Measurements from ENCODE around the gene PROX1. TPM values are rescaled to one million over a fixed set of nuclear protein-coding genes. Genes with fewer than 3 reads are reported as not detected.

Gene PROX1
- total and polyA plus RNA-seq, 2 of the 4 experiments (the other 2 are of a cell fraction) = under 0.01 to 0.02 TPM

- Histone ChIP-seq H3K4ac (ENCODE audit: low read depth, low read length) (no peak overlapping the region), H3K9ac (ENCODE audit: low read depth, low read length) (no peak overlapping the region), H3K14ac (replicated peaks; ENCODE audit: low read depth, low read length) (no peak overlapping the region), H3K4me3 (ENCODE audit: insufficient read depth, low read depth, low read length) (no peak overlapping the region), H2BK15ac (ENCODE audit: low read depth, low read length) (no peak overlapping the region), H4K8ac (ENCODE audit: low read depth in 2 of 2, low read length in 2 of 2) (no peak overlapping the region), H3K9me3 (ENCODE audit: control insufficient read depth, insufficient read depth, low read length) (no peaks in the 10 kb centered on the region), H3K79me1 (ENCODE audit: low read depth in 1 of 2, low read length in 2 of 2) (no peaks in the 10 kb centered on the region), H2AFZ (replicated peaks; ENCODE audit: low read length, poor library complexity) (no peak overlapping the region), H2BK5ac (ENCODE audit: low read depth, low read length, poor library complexity, severe bottlenecking) (no peak overlapping the region), H4K5ac (ENCODE audit: low read depth, low read length) (no peak overlapping the region), H3K56ac (ENCODE audit: extremely low read depth, insufficient read depth, low read length) (no peak overlapping the region), H3K23ac (ENCODE audit: low read depth, low read length) (no peak overlapping the region), H3K36me3 (ENCODE audit: control insufficient read depth, insufficient read depth, low read length) (no peaks in the 10 kb centered on the region), H3K4me2 (ENCODE audit: low read depth, low read length) (no peak overlapping the region), H2AK9ac (replicated peaks; ENCODE audit: low read depth, low read length, poor library complexity) (no peak overlapping the region), H2AK5ac (ENCODE audit: low read depth, low read length) (no peak overlapping the region), H3K27ac (ENCODE audit: insufficient read depth, low read length) (no peak overlapping the region), H3K4me1 (ENCODE audit: control insufficient read depth, insufficient read depth, low read length) (no peaks in the 10 kb centered on the region), H2BK120ac (ENCODE audit: low read depth, low read length) (no peak overlapping the region), H2BK20ac (ENCODE audit: low read depth, low read length) (no peak overlapping the region), H4K20me1 (ENCODE audit: insufficient read depth, low read length) (no peaks in the 10 kb centered on the region), H3K27me3 (ENCODE audit: control insufficient read depth, insufficient read depth, low read length) (peaks cover 4% of the 10 kb centered on the region), H3K9me1 (ENCODE audit: insufficient read depth, low read length) (no peaks in the 10 kb centered on the region), H4K91ac (ENCODE audit: insufficient read depth, low read depth, low read length) (no peak overlapping the region), H3K18ac (ENCODE audit: low read depth, low read length) (no peak overlapping the region)
- no CpG with 5 or more reads among the region's 5 CpGs for WGBS, 2 experiments (ENCODE audit: extremely low coverage in 2 of 2, insufficient read length in 1 of 2)
- ChIA-PET CTCF (no interaction called here), POLR2A (ENCODE audit: unreplicated experiment) (no interaction called here)
- DNase-seq (no peak), ATAC-seq (ENCODE audit: low read depth) (no peak)
- TF ChIP-seq CHD1 (IDR thresholded peaks at IDR 0.05; ENCODE audit: low read depth, low read length) = no peak
- no peak for TF ChIP-seq MAFK (IDR thresholded peaks at IDR 0.05; ENCODE audit: low read depth, low read length)
- TF ChIP-seq MAZ (IDR thresholded peaks at IDR 0.05; ENCODE audit: borderline replicate concordance, low read depth, low read length) = no peak
- no peak for TF ChIP-seq RCOR1 (IDR thresholded peaks at IDR 0.05; ENCODE audit: insufficient replicate concordance, low read length)
- no peak for TF ChIP-seq USF2 (IDR thresholded peaks at IDR 0.05; ENCODE audit: low read depth, low read length)
- no peak for TF ChIP-seq MXI1 (IDR thresholded peaks at IDR 0.05; ENCODE audit: borderline replicate concordance, low read depth, low read length)
- TF ChIP-seq FOS (IDR thresholded peaks at IDR 0.05; ENCODE audit: low read depth, low read length) = no peak
- TF ChIP-seq RFX5 (IDR thresholded peaks at IDR 0.05; ENCODE audit: low read depth, low read length) = no peak
- TF ChIP-seq BHLHE40 (IDR thresholded peaks at IDR 0.05; ENCODE audit: low read depth, low read length) = no peak
- no peak for TF ChIP-seq CTCF (conservative IDR thresholded peaks at IDR 0.05; ENCODE audit: low read depth, low read length)
- no peak for TF ChIP-seq NFE2L2 (IDR thresholded peaks at IDR 0.05; ENCODE audit: low read depth, low read length)
- TF ChIP-seq SMC3 (IDR thresholded peaks at IDR 0.05; ENCODE audit: low read depth, low read length) = no peak
- no peak for TF ChIP-seq ELK1 (IDR thresholded peaks at IDR 0.05; ENCODE audit: borderline replicate concordance, low read depth, low read length)
- TF ChIP-seq CEBPB (IDR thresholded peaks at IDR 0.05; ENCODE audit: low read depth, low read length) = no peak
- TF ChIP-seq RAD21 (IDR thresholded peaks at IDR 0.05; ENCODE audit: low read length) = no peak
- TF ChIP-seq POLR2A (IDR thresholded peaks at IDR 0.05; ENCODE audit: low read depth, low read length) = no peak
- intact Hi-C loops (cut with micrococcal nuclease) (no loop called here), dilution Hi-C loops (cut with HindIII; ENCODE audit: low sequenced_read_pairs, unreplicated experiment) (no loop called here), in situ Hi-C loops (cut with MboI; ENCODE audit: low sequenced_read_pairs) (no loop called here)
- no TSS peak for BruUV-seq (replicated peaks)
Measured at GRCh38 chr1:214075305-214075998, 87.7 kb downstream of the PROX1 start.

Data from IMR-90 (cell line).